ENCODE data around the gene BAAT.

DNA sequence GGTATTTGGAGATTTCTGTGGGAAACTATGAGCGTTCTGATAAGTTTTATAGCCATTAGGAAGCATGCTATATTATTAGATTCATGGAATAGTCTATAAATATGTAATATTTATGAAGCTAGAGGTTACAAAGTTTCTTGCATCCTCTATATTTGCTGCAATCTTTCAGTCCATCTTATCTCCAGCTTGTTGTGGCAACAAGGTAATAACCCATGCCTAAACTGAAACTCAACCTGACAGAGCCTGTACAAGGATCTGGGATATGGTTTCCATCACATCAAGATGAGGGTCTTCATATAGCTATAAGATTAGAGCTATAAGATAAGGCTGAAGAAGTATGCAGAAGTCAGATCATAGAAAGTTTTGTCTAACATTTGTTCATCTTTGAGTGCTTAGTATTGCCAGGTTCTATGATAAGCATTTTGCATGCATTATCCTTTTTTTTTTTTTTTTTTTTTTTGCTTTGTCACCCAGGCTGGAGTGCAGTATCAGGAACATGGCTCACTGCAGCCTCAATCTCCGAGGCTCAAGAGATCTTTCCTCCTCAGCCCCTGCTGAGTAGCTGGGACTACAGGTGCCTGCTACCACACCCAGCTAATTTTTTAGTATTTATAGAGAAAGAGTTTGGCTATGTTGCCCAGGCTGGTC, 14.8 kb downstream of the BAAT start:
- TF ChIP-seq EZH2 (IDR thresholded peaks at IDR 0.05) (no peak), POLR2AphosphoS5 (IDR thresholded peaks at IDR 0.05; ENCODE audit: borderline replicate concordance, low read depth, low read length) (no peak), FOXP2 (optimal IDR thresholded peaks at IDR 0.05; ENCODE audit: control extremely low read depth, extremely low read length, insufficient read depth) (no peak)
